Astrocyte of the spinal cord (primary cell): Measurements from ENCODE around the gene CHERP.

Experiments
- DNase-seq: peaks from one replicate; pipeline ENCODE4 v3.0.0; 2011; ENCODE audit warnings: low read depth, low spot score
- H3K4me3 ChIP-seq: 2 replicates; pipeline ENCODE4 v1.5.1; 2011; ENCODE audit warnings: low read depth, mild to moderate bottlenecking, low read length, moderate library complexity
- CTCF ChIP-seq: IDR thresholded peaks from 2 replicates; pipeline ENCODE4 v1.5.1; 2012; ENCODE audit warnings: low read depth, mild to moderate bottlenecking, low read length, inconsistent platforms
- in situ Hi-C: cut with HindIII; loops from 2 replicates; pipeline ENCODE4 v1.10.0; 2017; ENCODE audit warnings: low sequenced_read_pairs

The CHERP gene

GRCh38 chr19:16582486-16583261 is 40.4 kb upstream of the CHERP start:
- in situ Hi-C loops = no loop called here
- no peak for TF ChIP-seq CTCF
- H3K4me3 ChIP-seq = no peak overlapping the region
- DNase-seq = no peak

GRCh38 chr19:16581971-16582343 is 39.7 kb upstream of the CHERP start:
- no peak for TF ChIP-seq CTCF
- H3K4me3 ChIP-seq = no peak overlapping the region
- DNase-seq = no peak
- in situ Hi-C loops = no loop called here

- DNase-seq = no peak
- no peak overlapping the region for H3K4me3 ChIP-seq
- TF ChIP-seq CTCF = no peak
- in situ Hi-C loops = no loop called here
Observed at GRCh38 chr19:16581145-16581970, 39.1 kb upstream of the CHERP start.

DNA sequence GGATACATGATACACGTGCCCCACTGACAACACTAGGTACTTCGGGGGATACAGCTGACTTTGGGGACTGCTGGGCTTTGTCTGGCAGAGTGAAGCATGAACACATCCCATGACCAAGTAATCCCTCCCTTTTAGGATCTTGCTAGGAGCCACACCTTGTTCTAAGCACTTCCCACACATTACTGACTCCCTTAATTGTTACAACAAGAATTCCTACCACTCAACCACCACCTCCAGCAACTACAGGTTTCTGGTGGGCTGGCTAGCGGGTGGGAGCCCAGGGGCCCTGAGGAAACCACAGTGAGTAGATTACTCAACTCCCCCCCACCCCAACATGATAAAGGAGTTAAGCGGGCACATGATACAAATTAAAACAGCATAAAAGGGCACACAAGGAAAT is 37.1 kb upstream of the CHERP start:
- DNase-seq = no peak
- in situ Hi-C loops = no loop called here
- TF ChIP-seq CTCF = no peak
- no peak overlapping the region for H3K4me3 ChIP-seq

DNA sequence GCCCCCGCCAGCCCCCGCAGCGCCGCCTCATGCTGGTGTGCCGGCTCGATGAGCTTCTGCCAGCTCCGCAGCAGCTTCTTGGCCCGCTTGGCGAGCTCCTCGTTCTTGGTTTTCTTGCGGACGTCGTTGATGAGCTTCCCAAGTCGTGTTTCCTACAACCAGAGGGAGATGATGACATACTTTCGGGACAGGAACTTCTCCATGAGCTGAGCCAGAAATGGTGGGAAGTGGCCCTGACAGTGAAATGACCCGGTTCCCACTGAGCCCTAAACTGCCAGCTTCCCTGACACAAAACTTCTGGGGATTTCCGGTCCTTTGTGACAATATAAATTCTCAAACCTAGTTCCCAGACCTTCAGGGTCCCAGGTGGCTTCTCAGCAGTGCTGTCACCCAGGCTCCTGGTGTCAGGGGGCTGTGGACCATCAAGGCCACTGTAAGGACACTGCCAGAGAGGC is 35.3 kb upstream of the CHERP start:
- TF ChIP-seq CTCF = no peak
- no peak overlapping the region for H3K4me3 ChIP-seq
- no peak for DNase-seq
- in situ Hi-C loops = no loop called here

- in situ Hi-C loops = no loop called here
- no peak for DNase-seq
- H3K4me3 ChIP-seq = no peak overlapping the region
- no peak for TF ChIP-seq CTCF
Observed at GRCh38 chr19:16576690-16577530, 34.7 kb upstream of the CHERP start.
